22Rv1 (cell line): ENCODE data around the gene SHC1.

Experiments
- CTCF ChIP-seq: fragments of 450-650 bp; IDR thresholded peaks from 2 replicates; pipeline ENCODE4 v1.5.1; 2017; ENCODE audit warnings: mild to moderate bottlenecking
- ZFX ChIP-seq: fragments of 450-650 bp; IDR thresholded peaks from 2 replicates; pipeline ENCODE4 v1.6.1; 2017; ENCODE audit warnings: antibody characterized with exemption, borderline replicate concordance

- no peak for TF ChIP-seq CTCF
- TF ChIP-seq ZFX: no peak
These were observed 13.4 kb downstream of the SHC1 start for GRCh38 chr1:154957091-154957657.
